HEK293 (cell line): ENCODE results near the gene ZNF32.

ENCODE experiments used
- BCL11A ChIP-seq: fragments of 450-650 bp; formaldehyde crosslinking; IDR thresholded peaks from 2 replicates; pipeline ENCODE4 v1.5.1; 2016; ENCODE audit warnings: low read depth, missing biosample characterization, missing genetic modification characterization
- IKZF3 ChIP-seq: fragments of 450-650 bp; IDR thresholded peaks from 2 replicates; pipeline ENCODE4 v1.5.0; 2018; ENCODE audit warnings: missing biosample characterization, mild to moderate bottlenecking, missing genetic modification characterization, moderate library complexity
- MEIS1 ChIP-seq: sonication (generic); formaldehyde crosslinking; IDR thresholded peaks from 2 replicates; pipeline ENCODE4 v1.8.1; 2022; ENCODE audit warnings: missing genetic modification reagents, mild to moderate bottlenecking, borderline replicate concordance
- TCF7L2 ChIP-seq: IDR thresholded peaks from 2 replicates; pipeline ENCODE4 v1.6.1; 2011; ENCODE audit warnings: low read depth, mild to moderate bottlenecking, inconsistent platforms, low read length, moderate library complexity, borderline replicate concordance
- ZFP69B ChIP-seq: fragments of 450-650 bp; formaldehyde crosslinking; IDR thresholded peaks from 2 replicates; pipeline ENCODE4 v1.5.1; 2016; ENCODE audit warnings: missing biosample characterization, missing genetic modification characterization
- ZNF664 ChIP-seq: fragments of 450-650 bp; formaldehyde crosslinking; IDR thresholded peaks from 2 replicates; pipeline ENCODE4 v1.5.1; 2016; ENCODE audit warnings: missing biosample characterization, missing genetic modification characterization
- ZNF677 ChIP-seq: fragments of 450-650 bp; IDR thresholded peaks from 2 replicates; pipeline ENCODE4 v1.5.0; 2018; ENCODE audit warnings: missing biosample characterization, mild to moderate bottlenecking, missing genetic modification characterization, moderate library complexity
- TF ChIP-seq, protein P1 (sequence below): fragments of 450-650 bp; formaldehyde crosslinking; IDR thresholded peaks from 2 replicates; pipeline ENCODE4 v1.5.1; 2016; ENCODE audit warnings: missing biosample characterization, missing genetic modification characterization
- TF ChIP-seq, protein P2 (sequence below): fragments of 450-650 bp; formaldehyde crosslinking; IDR thresholded peaks from 2 replicates; pipeline ENCODE4 v1.5.1; 2016; ENCODE audit warnings: missing biosample characterization, missing genetic modification characterization
- TF ChIP-seq, protein P3 (sequence below): fragments of 450-650 bp; formaldehyde crosslinking; IDR thresholded peaks from 2 replicates; pipeline ENCODE4 v1.5.1; 2016; ENCODE audit warnings: missing biosample characterization, missing genetic modification characterization, borderline replicate concordance
- TF ChIP-seq, protein P4 (sequence below): fragments of 450-650 bp; formaldehyde crosslinking; IDR thresholded peaks from 2 replicates; pipeline ENCODE4 v1.5.1; 2016; ENCODE audit warnings: missing biosample characterization, missing genetic modification characterization

DNA sequence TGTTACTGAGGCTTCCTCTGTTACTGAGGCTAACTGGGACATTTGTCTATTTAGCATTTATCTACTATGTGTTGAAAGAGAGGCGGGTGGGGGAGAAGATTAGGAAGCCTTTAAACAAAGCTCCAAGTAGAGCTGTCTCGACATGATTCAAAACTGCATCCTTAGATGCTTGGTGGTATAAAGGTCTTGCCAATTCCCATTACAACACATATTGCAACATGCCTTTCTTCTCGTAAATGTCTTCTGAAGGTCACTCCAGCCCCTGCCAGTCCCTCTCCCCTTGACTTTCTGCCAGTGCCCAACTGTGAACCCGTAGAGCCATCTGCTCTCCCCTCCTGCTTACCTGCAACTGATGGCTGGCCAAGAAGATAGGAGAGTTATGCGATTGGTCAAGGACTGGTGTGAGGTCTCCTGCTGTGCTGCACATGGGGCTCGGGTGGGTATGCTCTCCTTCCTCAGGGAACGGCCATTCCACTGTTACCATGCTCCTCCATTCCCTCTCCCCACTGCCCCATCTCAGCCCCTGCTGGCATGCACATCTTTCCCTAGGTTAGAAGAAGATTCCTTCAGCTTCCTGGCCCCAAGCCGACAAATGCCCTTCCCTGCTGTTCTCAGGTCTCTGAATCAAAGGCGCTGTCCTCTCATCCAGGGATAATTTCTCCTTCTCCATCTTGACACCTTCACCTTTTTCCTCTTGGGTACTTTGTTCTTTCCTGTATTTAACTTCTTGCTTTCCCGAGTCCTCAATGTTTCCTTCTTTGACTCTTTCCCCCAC, 43.6 kb upstream of the ZNF32 start:
- TF ChIP-seq, protein P1, sequence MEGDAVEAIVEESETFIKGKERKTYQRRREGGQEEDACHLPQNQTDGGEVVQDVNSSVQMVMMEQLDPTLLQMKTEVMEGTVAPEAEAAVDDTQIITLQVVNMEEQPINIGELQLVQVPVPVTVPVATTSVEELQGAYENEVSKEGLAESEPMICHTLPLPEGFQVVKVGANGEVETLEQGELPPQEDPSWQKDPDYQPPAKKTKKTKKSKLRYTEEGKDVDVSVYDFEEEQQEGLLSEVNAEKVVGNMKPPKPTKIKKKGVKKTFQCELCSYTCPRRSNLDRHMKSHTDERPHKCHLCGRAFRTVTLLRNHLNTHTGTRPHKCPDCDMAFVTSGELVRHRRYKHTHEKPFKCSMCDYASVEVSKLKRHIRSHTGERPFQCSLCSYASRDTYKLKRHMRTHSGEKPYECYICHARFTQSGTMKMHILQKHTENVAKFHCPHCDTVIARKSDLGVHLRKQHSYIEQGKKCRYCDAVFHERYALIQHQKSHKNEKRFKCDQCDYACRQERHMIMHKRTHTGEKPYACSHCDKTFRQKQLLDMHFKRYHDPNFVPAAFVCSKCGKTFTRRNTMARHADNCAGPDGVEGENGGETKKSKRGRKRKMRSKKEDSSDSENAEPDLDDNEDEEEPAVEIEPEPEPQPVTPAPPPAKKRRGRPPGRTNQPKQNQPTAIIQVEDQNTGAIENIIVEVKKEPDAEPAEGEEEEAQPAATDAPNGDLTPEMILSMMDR (tag by site-specific recombination): no peak
- TF ChIP-seq BCL11A (tag by site-specific recombination) (no peak), MEIS1 (no peak), ZFP69B (tag by site-specific recombination) (no peak), IKZF3 (tag by site-specific recombination) (no peak), TCF7L2 (no peak), ZNF677 (tag by site-specific recombination) (no peak), ZNF664 (tag by site-specific recombination) (no peak)
- TF ChIP-seq, protein P2, sequence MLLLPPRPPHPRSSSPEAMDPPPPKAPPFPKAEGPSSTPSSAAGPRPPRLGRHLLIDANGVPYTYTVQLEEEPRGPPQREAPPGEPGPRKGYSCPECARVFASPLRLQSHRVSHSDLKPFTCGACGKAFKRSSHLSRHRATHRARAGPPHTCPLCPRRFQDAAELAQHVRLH (tag by site-specific recombination): no peak
- TF ChIP-seq, protein P3, sequence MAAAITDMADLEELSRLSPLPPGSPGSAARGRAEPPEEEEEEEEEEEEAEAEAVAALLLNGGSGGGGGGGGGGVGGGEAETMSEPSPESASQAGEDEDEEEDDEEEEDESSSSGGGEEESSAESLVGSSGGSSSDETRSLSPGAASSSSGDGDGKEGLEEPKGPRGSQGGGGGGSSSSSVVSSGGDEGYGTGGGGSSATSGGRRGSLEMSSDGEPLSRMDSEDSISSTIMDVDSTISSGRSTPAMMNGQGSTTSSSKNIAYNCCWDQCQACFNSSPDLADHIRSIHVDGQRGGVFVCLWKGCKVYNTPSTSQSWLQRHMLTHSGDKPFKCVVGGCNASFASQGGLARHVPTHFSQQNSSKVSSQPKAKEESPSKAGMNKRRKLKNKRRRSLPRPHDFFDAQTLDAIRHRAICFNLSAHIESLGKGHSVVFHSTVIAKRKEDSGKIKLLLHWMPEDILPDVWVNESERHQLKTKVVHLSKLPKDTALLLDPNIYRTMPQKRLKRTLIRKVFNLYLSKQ (tag by site-specific recombination): no peak
- TF ChIP-seq, protein P4, sequence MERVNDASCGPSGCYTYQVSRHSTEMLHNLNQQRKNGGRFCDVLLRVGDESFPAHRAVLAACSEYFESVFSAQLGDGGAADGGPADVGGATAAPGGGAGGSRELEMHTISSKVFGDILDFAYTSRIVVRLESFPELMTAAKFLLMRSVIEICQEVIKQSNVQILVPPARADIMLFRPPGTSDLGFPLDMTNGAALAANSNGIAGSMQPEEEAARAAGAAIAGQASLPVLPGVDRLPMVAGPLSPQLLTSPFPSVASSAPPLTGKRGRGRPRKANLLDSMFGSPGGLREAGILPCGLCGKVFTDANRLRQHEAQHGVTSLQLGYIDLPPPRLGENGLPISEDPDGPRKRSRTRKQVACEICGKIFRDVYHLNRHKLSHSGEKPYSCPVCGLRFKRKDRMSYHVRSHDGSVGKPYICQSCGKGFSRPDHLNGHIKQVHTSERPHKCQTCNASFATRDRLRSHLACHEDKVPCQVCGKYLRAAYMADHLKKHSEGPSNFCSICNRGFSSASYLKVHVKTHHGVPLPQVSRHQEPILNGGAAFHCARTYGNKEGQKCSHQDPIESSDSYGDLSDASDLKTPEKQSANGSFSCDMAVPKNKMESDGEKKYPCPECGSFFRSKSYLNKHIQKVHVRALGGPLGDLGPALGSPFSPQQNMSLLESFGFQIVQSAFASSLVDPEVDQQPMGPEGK (tag by site-specific recombination): no peak
